A673 (cell line): Measurements from ENCODE around the gene SPATS1. TPM values are rescaled to one million over a fixed set of nuclear protein-coding genes. Genes with fewer than 3 reads are reported as not detected.
A peak's percentile ranks its signal among the peaks of the same experiment; 100 is the strongest.

ENCODE experiments used
- BruUV-seq: library from RNA; stranded (reverse); fragments of 400-500 nt; replicated peaks from 2 replicates; lab custom pipeline; 2021; lab: Mats Ljungman, UMichigan
- CTCF ChIA-PET: fragments of 300-600 bp; sonication (Branson Sonifier 250); formaldehyde crosslinking; loops from one replicate; lab custom pipeline; 2022; ENCODE audit warnings: antibody characterized with exemption; lab: Charles Lee
- POLR2A ChIA-PET: fragments of 300-600 bp; sonication (Branson Sonifier 250); formaldehyde crosslinking; loops from one replicate; lab custom pipeline; 2022; ENCODE audit warnings: antibody characterized with exemption; ENCODE audit not compliant: low non-redundant PET; lab: Charles Lee
- DNase-seq: peaks from one replicate; pipeline ENCODE4 v3.0.0-alpha.2; 2015; ENCODE audit warnings: low spot score
- H3K27ac ChIP-seq: fragments of 200-600 bp; sonication (generic); 2 replicates; pipeline ENCODE4 v1.5.1; 2016; ENCODE audit warnings: mixed run types, low read depth, mild to moderate bottlenecking, mixed read lengths, antibody characterized with exemption, low read length; ENCODE audit not compliant: poor library complexity, severe bottlenecking
- H3K27me3 ChIP-seq: fragments of 200-600 bp; sonication (generic); replicated peaks from 2 replicates; pipeline ENCODE4 v1.6.1; 2017; ENCODE audit warnings: mixed run types, low read depth, mild to moderate bottlenecking, mixed read lengths, antibody characterized with exemption, low read length; ENCODE audit not compliant: insufficient read depth, poor library complexity
- H3K36me3 ChIP-seq: fragments of 200-600 bp; sonication (generic); 2 replicates; pipeline ENCODE4 v1.6.1; 2016; ENCODE audit warnings: mixed run types, mild to moderate bottlenecking, mixed read lengths, antibody characterized with exemption, low read length; ENCODE audit not compliant: insufficient read depth, poor library complexity, severe bottlenecking
- H3K4me1 ChIP-seq: fragments of 200-600 bp; sonication (generic); 2 replicates; pipeline ENCODE4 v1.6.1; 2017; ENCODE audit warnings: mixed run types, mild to moderate bottlenecking, mixed read lengths, antibody characterized with exemption, low read length; ENCODE audit not compliant: insufficient read depth, poor library complexity, severe bottlenecking
- H3K4me3 ChIP-seq: fragments of 200-600 bp; sonication (generic); 2 replicates; pipeline ENCODE4 v1.5.1; 2016; ENCODE audit warnings: low read depth, mixed run types, mild to moderate bottlenecking, mixed read lengths, low read length; ENCODE audit not compliant: poor library complexity, severe bottlenecking
- H3K9me3 ChIP-seq: fragments of 200-600 bp; sonication (generic); 2 replicates; pipeline ENCODE4 v1.6.1; 2016; ENCODE audit warnings: mixed run types, low read depth, mild to moderate bottlenecking, mixed read lengths, antibody characterized with exemption, low read length; ENCODE audit not compliant: poor library complexity, severe bottlenecking
- EZH2 ChIP-seq: fragments of 200-600 bp; sonication (generic); IDR thresholded peaks from 2 replicates; pipeline ENCODE4 v1.6.1; 2017; ENCODE audit warnings: borderline replicate concordance, low read depth, mild to moderate bottlenecking, mixed read lengths, antibody characterized with exemption, low read length; ENCODE audit not compliant: poor library complexity, severe bottlenecking
- intact Hi-C: fragments of 100-400 bp; cut with micrococcal nuclease; formaldehyde crosslinking; loops from one replicate; pipeline ENCODE4 v1.10.0; 2022; ENCODE audit not compliant: unreplicated experiment
- total RNA-seq: library from RNA; stranded (reverse); gene quantifications from 2 replicates; pipeline ENCODE4 v1.2.3, GENCODE V29; 2021
- TF ChIP-seq, protein P1 (sequence below): fragments of 300-800, 200-600 bp; sonication (generic); conservative IDR thresholded peaks from 2 replicates; pipeline ENCODE4 v1.5.1; 2017; ENCODE audit warnings: low read depth, mild to moderate bottlenecking, antibody characterized with exemption, low read length, moderate library complexity, mixed read lengths

The SPATS1 gene
- total RNA-seq, 1 experiment from 2014 or later: not detected

DNA sequence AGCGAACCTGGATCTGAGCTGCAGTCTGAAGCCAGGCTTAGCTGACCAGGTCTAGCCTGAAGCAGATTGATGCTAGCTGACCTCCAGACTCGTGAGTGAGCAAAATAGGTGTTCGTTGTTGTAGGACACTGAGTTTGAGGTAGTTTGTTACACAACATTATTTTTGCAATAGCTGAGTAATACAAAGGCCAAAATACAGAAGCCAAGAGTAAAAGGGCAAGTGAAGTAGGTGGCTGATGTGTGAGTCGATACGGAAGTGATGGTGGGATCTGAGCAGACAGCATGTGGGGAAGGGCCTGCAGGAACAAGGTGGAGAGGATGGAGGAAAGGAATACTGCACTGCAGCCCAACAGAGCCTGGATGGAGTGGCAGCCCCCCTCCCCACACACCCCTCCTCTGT lies 8.5 kb upstream of the SPATS1 start:
- Histone ChIP-seq H3K4me1 (peaks cover 5% of the 10 kb centered on the region), H3K4me3 (no peak overlapping the region), H3K9me3 (no peaks in the 10 kb centered on the region), H3K27ac (no peak overlapping the region), H3K36me3 (no peaks in the 10 kb centered on the region), H3K27me3 (peaks cover 4% of the 10 kb centered on the region)
- intact Hi-C loops: no loop called here
- POLR2A ChIA-PET: no interaction called here
- no TSS peak for BruUV-seq
- CTCF ChIA-PET: no interaction called here
- no peak for DNase-seq
- TF ChIP-seq EZH2: no peak
- TF ChIP-seq, protein P1, sequence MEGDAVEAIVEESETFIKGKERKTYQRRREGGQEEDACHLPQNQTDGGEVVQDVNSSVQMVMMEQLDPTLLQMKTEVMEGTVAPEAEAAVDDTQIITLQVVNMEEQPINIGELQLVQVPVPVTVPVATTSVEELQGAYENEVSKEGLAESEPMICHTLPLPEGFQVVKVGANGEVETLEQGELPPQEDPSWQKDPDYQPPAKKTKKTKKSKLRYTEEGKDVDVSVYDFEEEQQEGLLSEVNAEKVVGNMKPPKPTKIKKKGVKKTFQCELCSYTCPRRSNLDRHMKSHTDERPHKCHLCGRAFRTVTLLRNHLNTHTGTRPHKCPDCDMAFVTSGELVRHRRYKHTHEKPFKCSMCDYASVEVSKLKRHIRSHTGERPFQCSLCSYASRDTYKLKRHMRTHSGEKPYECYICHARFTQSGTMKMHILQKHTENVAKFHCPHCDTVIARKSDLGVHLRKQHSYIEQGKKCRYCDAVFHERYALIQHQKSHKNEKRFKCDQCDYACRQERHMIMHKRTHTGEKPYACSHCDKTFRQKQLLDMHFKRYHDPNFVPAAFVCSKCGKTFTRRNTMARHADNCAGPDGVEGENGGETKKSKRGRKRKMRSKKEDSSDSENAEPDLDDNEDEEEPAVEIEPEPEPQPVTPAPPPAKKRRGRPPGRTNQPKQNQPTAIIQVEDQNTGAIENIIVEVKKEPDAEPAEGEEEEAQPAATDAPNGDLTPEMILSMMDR: no peak

DNA sequence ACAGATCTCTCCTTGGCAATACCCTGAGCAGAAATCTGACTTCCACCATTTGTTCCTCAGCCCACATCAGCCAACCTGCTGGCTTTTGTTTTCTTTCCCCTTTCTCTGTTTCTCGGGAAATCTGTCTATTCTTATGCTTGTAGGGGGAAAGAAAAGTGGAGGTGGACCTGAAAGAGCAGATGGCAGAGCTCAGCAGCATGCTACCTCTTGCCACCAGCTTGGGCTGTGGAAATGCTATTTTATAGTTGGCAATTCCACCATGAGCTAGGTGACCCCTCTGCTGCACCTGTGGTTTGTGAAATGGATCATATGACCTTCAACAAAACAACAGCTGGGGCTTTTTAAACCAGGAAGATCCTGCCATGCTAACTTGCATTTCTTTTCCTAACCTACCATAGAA lies 6.8 kb upstream of the SPATS1 start:
- Histone ChIP-seq H3K4me1 (peaks cover 5% of the 10 kb centered on the region), H3K27me3 (no peaks in the 10 kb centered on the region), H3K9me3 (no peaks in the 10 kb centered on the region), H3K27ac (no peak overlapping the region), H3K36me3 (no peaks in the 10 kb centered on the region), H3K4me3 (no peak overlapping the region)
- CTCF ChIA-PET: no interaction called here
- TF ChIP-seq, protein P1: no peak
- no peak for TF ChIP-seq EZH2
- BruUV-seq: no TSS peak
- DNase-seq: no peak
- POLR2A ChIA-PET: no interaction called here
- intact Hi-C loops: no loop called here

DNA sequence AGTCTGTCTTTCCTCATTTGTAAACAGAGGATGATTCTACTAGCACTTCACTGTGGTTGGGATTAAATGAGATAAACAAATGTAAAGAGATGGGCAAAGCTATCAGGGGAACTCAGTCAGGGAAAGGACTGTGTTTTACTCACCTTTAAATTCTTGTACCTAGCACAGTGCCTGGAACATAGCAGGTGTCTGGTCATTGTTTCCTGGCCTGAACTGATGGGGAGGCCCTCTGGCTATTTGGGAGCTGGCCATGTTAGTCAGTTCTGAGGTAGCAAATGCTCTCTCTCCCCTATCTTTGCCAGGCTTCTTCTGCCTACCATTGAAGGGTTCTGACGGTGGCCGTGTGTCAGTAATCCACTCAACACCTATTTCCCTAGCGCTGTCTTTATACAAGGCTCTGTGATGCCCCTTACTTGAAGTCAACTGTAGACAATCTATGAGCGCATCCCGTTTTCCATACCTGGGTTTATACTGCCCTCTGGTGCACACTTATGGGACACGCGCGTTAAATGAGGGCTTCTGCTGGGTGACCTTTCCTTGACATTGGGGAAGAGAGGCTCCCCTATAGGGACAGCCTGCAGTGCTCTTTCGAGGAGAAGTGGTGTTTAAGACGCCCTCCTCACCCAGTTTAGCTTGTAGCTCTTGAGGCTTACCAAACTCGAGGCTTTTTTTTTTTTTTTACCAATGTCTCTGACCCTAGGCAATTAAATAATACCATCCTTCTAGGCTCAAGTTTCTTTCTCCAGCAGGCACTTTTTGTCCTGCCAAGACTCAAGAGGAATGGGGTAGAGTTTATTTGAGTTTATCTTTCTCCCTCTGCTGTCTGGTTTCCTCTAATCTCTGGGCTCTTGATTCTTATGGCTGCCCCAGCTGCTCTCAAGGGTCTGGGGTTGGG lies 4.0 kb upstream of the SPATS1 start:
- H3K27ac ChIP-seq: no peak overlapping the region
- peak; percentile 82 for DNase-seq
- ChIA-PET POLR2A (no interaction called here), CTCF (interaction anchor here (1.0 to 1.7 kb wide), 3 partner anchors 26 to 70 kb away, joined by 4 to 10 read pairs (median 9); partner anchors contain the start of gene AARS2)
- no peaks in the 10 kb centered on the region for H3K4me1 ChIP-seq
- intact Hi-C loops: loop anchor here (1.0 to 2.0 kb wide), 2 partner anchors 70 to 166 kb away; no protein-coding TSS in a partner anchor
- no TSS peak for BruUV-seq
- no peaks in the 10 kb centered on the region for H3K36me3 ChIP-seq
- H3K27me3 ChIP-seq: peaks cover 22% of the 10 kb centered on the region
- TF ChIP-seq EZH2: no peak
- TF ChIP-seq, protein P1: peak; percentile 81
- no peaks in the 10 kb centered on the region for H3K9me3 ChIP-seq
- H3K4me3 ChIP-seq: no peak overlapping the region
